NT2/D1 (cell line): ENCODE data around the gene TBCD.

Experiments
- DNase-seq: peaks from one replicate; pipeline ENCODE4 v3.0.0-alpha.2; 2011; ENCODE audit warnings: low read depth, low spot score
- H3K27me3 ChIP-seq: 2 replicates; pipeline ENCODE4 v1.6.0; 2011; ENCODE audit warnings: mild to moderate bottlenecking; ENCODE audit not compliant: insufficient read length, insufficient read depth
- H3K36me3 ChIP-seq: 2 replicates; pipeline ENCODE4 v1.6.1; 2011; ENCODE audit warnings: mild to moderate bottlenecking, low read length, mixed read lengths; ENCODE audit not compliant: insufficient read depth, insufficient read length
- H3K4me1 ChIP-seq: 2 replicates; pipeline ENCODE4 v1.5.1; 2011; ENCODE audit not compliant: insufficient read depth, insufficient read length
- H3K4me3 ChIP-seq: 2 replicates; pipeline ENCODE4 v1.5.1; 2011; ENCODE audit warnings: low read depth; ENCODE audit not compliant: insufficient read length
- H3K9ac ChIP-seq: 2 replicates; pipeline ENCODE4 v1.6.0; 2011; ENCODE audit warnings: low read depth; ENCODE audit not compliant: insufficient read length
- H3K9me3 ChIP-seq: 2 replicates; pipeline ENCODE4 v1.5.1; 2011; ENCODE audit warnings: mild to moderate bottlenecking, low read length; ENCODE audit not compliant: insufficient read depth
- SUZ12 ChIP-seq: IDR thresholded peaks from 2 replicates; pipeline ENCODE4 v1.6.1; 2011; ENCODE audit not compliant: insufficient read length, insufficient read depth; ENCODE audit errors: extremely low read depth
- YY1 ChIP-seq: IDR thresholded peaks from 2 replicates; pipeline ENCODE4 v1.6.1; 2011; ENCODE audit not compliant: insufficient read length, insufficient read depth
- ZNF274 ChIP-seq: IDR thresholded peaks from 2 replicates; pipeline ENCODE4 v1.6.1; 2011; ENCODE audit warnings: mild to moderate bottlenecking, low read depth, low read length

Gene TBCD

DNA sequence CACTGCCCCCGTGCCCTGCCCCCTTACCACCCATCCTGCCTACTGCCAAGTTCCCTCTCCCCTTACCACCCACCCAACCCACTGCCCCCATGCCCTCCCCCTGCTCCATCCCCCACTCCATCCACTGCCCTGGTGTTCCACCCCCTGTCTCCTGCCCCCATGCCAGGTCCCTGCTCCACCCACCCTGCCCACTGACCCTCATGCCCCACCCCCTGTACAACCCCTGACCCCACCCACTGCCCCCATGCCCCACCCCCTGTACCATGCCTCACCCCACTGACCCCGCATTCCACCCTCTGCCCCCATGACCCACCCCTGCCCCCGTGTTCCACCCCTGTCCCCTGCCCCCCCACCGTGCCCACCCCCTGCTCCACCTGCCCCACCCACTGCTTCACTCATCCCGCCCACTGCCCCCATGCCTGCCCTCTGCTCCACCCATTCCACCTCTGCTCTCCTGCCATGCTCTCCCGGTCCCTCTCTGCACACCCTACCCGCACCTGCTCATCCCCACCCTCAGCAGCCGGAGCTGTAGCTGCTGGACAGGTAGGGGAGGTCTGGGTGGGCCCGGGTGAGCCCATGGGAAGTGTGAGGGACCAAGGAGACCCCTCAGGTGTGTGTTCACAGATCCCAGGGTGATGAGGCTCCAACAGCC is 42.7 kb upstream of the TBCD start:
- Histone ChIP-seq H3K4me3 (no peak overlapping the region), H3K9me3 (no peaks in the 10 kb centered on the region)
- DNase-seq: no peak

GRCh38 chr17:82709676-82710498 is 42.0 kb upstream of the TBCD start:
- H3K9me3 ChIP-seq: no peaks in the 10 kb centered on the region
- H3K4me3 ChIP-seq: no peak overlapping the region
- TF ChIP-seq SUZ12 (no peak), ZNF274 (no peak), YY1 (no peak)
- peaks cover 7% of the 10 kb centered on the region for H3K4me1 ChIP-seq
- H3K27me3 ChIP-seq: no peaks in the 10 kb centered on the region
- H3K36me3 ChIP-seq: no peaks in the 10 kb centered on the region
- no peak overlapping the region for H3K9ac ChIP-seq
- no peak for DNase-seq

More for the DNA sequence above, 42.7 kb upstream of the TBCD start:
- Histone ChIP-seq H3K9ac (no peak overlapping the region), H3K36me3 (no peaks in the 10 kb centered on the region), H3K4me1 (peaks cover 7% of the 10 kb centered on the region), H3K27me3 (no peaks in the 10 kb centered on the region)
- TF ChIP-seq SUZ12 (no peak), ZNF274 (no peak), YY1 (no peak)

GRCh38 chr17:82710499-82711232 is 41.2 kb upstream of the TBCD start:
- H3K27me3 ChIP-seq: peaks cover 6% of the 10 kb centered on the region
- no peak overlapping the region for H3K9ac ChIP-seq
- H3K36me3 ChIP-seq: no peaks in the 10 kb centered on the region
- no peak for DNase-seq
- no peaks in the 10 kb centered on the region for H3K9me3 ChIP-seq
- peaks cover 7% of the 10 kb centered on the region for H3K4me1 ChIP-seq
- H3K4me3 ChIP-seq: no peak overlapping the region
- TF ChIP-seq YY1 (no peak), ZNF274 (no peak), SUZ12 (no peak)

DNA sequence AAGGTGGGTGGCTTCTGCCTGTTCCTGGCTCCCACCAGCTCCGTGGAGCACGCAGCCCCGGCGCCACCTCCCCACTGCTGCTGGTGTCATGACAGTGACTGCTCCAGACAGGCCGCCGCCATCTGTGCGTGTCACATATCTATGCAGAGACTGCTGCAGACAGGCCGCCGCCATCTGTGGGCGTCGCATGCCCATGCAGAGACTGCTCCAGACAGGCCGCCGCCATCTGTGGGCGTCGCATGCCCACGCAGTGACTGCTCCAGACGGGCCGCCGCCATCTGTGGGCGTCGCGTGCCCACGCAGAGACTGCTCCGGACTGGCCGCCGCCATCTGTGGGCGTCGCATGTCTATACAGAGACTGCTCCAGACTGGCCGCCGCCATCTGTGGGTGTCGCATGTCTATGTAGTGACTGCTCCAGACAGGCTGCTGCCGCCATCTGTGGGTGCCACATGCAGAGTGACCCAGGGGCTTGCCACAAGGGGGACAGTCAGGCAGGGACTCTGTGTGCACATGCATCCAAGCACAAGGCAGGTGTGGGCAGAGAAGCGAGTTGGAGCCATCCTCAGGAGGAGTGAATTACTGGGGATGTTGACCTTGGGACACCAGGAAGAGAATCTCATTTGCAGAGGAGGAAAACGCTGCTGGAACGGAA is 38.7 kb upstream of the TBCD start:
- H3K4me1 ChIP-seq: peaks cover 7% of the 10 kb centered on the region
- H3K9me3 ChIP-seq: no peaks in the 10 kb centered on the region
- no peak for DNase-seq
- no peak overlapping the region for H3K4me3 ChIP-seq
- H3K27me3 ChIP-seq: peaks cover 15% of the 10 kb centered on the region
- no peak for TF ChIP-seq YY1
- no peak for TF ChIP-seq SUZ12
- TF ChIP-seq ZNF274: no peak
- H3K9ac ChIP-seq: no peak overlapping the region
- peaks cover 2% of the 10 kb centered on the region for H3K36me3 ChIP-seq

DNA sequence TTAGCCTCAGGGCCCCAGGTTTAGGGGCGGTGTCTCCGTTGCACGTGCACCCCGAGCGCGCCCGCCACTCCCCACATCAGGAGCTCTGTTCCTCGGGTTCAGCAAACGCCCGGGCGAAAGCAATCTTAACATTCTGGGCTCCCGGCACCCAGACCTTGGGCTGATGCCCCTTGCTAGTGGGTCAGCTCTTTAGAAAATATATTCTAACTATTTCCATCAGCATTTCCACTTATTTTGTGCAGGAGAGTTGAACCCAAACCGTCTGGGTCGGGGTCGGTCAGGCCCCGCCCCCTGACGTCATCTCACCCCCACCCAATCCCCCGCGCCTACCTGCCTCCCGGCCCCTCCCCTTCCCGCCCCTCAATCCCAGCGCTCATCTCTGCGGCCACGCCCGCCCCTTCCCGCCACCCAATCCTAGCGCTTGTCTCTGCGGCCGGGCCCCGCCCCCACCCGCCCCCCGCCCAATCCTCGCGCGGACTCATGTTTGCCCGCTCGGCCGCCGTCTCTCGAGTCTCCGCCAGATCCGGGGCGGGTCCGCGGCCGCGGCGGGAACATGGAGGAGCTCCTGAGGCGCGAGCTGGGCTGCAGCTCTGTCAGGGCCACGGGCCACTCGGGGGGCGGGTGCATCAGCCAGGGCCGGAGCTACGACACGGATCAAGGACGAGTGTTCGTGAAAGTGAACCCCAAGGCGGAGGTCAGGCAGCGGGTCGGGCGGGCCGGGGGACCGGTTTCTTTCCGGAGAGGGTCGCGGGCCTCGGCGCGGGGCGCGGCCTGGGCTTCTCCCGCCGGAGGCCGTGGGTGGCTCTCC is 35.5 kb upstream of the TBCD start, which contains the start of gene FN3KRP:
TSS of gene FN3KRP (plus strand) at position 504 of the 808 bp plus-strand sequence. CDS start at position 554, 50 bp downstream.
- peak within 1 kb of the TSS; percentile 89 for H3K9ac ChIP-seq
- peaks cover 28% of the 10 kb centered on the region for H3K36me3 ChIP-seq
- TF ChIP-seq YY1 (no peak), SUZ12 (no peak), ZNF274 (no peak)
- H3K4me1 ChIP-seq: peaks cover 3% of the 10 kb centered on the region
- H3K4me3 ChIP-seq: peak within 1 kb of the TSS; percentile 86
- H3K9me3 ChIP-seq: no peaks in the 10 kb centered on the region
- peaks cover 15% of the 10 kb centered on the region for H3K27me3 ChIP-seq
- DNase-seq: peak; percentile 84

GRCh38 chr17:82718986-82719685 is 32.7 kb upstream of the TBCD start:
- TF ChIP-seq YY1: no peak
- no peak for TF ChIP-seq SUZ12
- no peak for TF ChIP-seq ZNF274
- peaks cover 43% of the 10 kb centered on the region for H3K36me3 ChIP-seq

More at GRCh38 chr17:82718986-82719685, 32.7 kb upstream of the TBCD start:
- Histone ChIP-seq H3K4me3 (no peak overlapping the region), H3K9me3 (no peaks in the 10 kb centered on the region), H3K9ac (no peak overlapping the region), H3K4me1 (peaks cover 6% of the 10 kb centered on the region), H3K27me3 (peaks cover 15% of the 10 kb centered on the region)
- no peak for DNase-seq
